WTC11 (cell line): ENCODE measurements around the gene SH3TC2. TPM values are rescaled to one million over a fixed set of nuclear protein-coding genes. Genes with fewer than 3 reads are reported as not detected.

Experiments used
- ATAC-seq: fragments of 200-7000 bp; cut with Tn5 transposase; 2 replicates; pipeline ENCODE4 v1.10.0; 2021; ENCODE audit warnings: mild to moderate bottlenecking, moderate library complexity
- CTCF ChIA-PET: fragments of 300-600 bp; sonication (Branson Sonifier 250); formaldehyde crosslinking; loops from one replicate; lab custom pipeline; 2021; ENCODE audit warnings: antibody characterized with exemption; lab: Charles Lee
- POLR2A ChIA-PET: fragments of 350-600 bp; sonication (Branson Sonifier 250); formaldehyde crosslinking; loops from one replicate; lab custom pipeline; 2021; ENCODE audit warnings: antibody characterized with exemption; lab: Charles Lee
- DNase-seq: peaks from one replicate; pipeline ENCODE4 v3.0.0; 2021; ENCODE audit warnings: low spot score
- H3K27ac Mint-ChIP-seq: 2 replicates; pipeline ENCODE4 v1.8.0; 2021; ENCODE audit warnings: mixed read lengths
- H3K27me3 Mint-ChIP-seq: 2 replicates; pipeline ENCODE4 v1.8.0; 2021; ENCODE audit warnings: low read depth, mild to moderate bottlenecking, moderate library complexity, mixed read lengths
- H3K36me3 Mint-ChIP-seq: 2 replicates; pipeline ENCODE4 v1.8.0; 2021; ENCODE audit warnings: mixed read lengths
- H3K4me1 Mint-ChIP-seq: 2 replicates; pipeline ENCODE4 v1.8.0; 2022; ENCODE audit warnings: mixed read lengths
- H3K4me3 Mint-ChIP-seq: 2 replicates; pipeline ENCODE4 v1.8.0; 2021; ENCODE audit warnings: mild to moderate bottlenecking, moderate library complexity, mixed read lengths
- H3K9me3 Mint-ChIP-seq: 2 replicates; pipeline ENCODE4 v1.8.0; 2021; ENCODE audit warnings: mixed read lengths
- CBFB ChIP-seq: sonication (generic); formaldehyde crosslinking; IDR thresholded peaks from 2 replicates; pipeline ENCODE4 v1.8.1; 2022; ENCODE audit warnings: mild to moderate bottlenecking, low read depth, missing genetic modification reagents
- FOXP1 ChIP-seq: sonication (generic); formaldehyde crosslinking; IDR thresholded peaks from 2 replicates; pipeline ENCODE4 v1.8.0; 2022; ENCODE audit warnings: missing genetic modification reagents, mild to moderate bottlenecking, moderate library complexity, borderline replicate concordance
- GRHL2 ChIP-seq: fragments of 250-450 bp; sonication (Bioruptor Pico); IDR thresholded peaks from 2 replicates; pipeline ENCODE4 v1.8.0; 2022; ENCODE audit warnings: mild to moderate bottlenecking, moderate library complexity; ENCODE audit not compliant: insufficient replicate concordance, severe bottlenecking
- GTF2I ChIP-seq: fragments of 250-450 bp; sonication (Bioruptor Pico); conservative IDR thresholded peaks from 2 replicates; pipeline ENCODE4 v1.4.0; 2021; ENCODE audit warnings: mild to moderate bottlenecking
- NFE2L1 ChIP-seq: sonication (generic); formaldehyde crosslinking; IDR thresholded peaks from 2 replicates; pipeline ENCODE4 v1.8.1; 2023; ENCODE audit warnings: missing genetic modification reagents
- SMAD3 ChIP-seq: sonication (generic); formaldehyde crosslinking; IDR thresholded peaks from 2 replicates; pipeline ENCODE4 v1.8.0; 2022; ENCODE audit warnings: missing genetic modification reagents, mild to moderate bottlenecking, borderline replicate concordance
- ZBTB21 ChIP-seq: sonication (generic); formaldehyde crosslinking; IDR thresholded peaks from 2 replicates; pipeline ENCODE4 v1.8.1; 2023; ENCODE audit warnings: mild to moderate bottlenecking, missing genetic modification reagents, borderline replicate concordance
- ZNF121 ChIP-seq: sonication (generic); formaldehyde crosslinking; IDR thresholded peaks from 2 replicates; pipeline ENCODE4 v1.8.0; 2023; ENCODE audit warnings: missing genetic modification reagents
- ZNF416 ChIP-seq: fragments of 250-450 bp; sonication (Bioruptor Pico); IDR thresholded peaks from 2 replicates; pipeline ENCODE4 v1.9.0; 2021; ENCODE audit warnings: mild to moderate bottlenecking, inconsistent platforms
- ZNF423 ChIP-seq: fragments of 250-450 bp; sonication (Bioruptor Pico); IDR thresholded peaks from 2 replicates; pipeline ENCODE4 v2.1.2; 2022; ENCODE audit warnings: mild to moderate bottlenecking, moderate library complexity
- ZNF671 ChIP-seq: fragments of 250-450 bp; sonication (Bioruptor Pico); IDR thresholded peaks from 2 replicates; pipeline ENCODE4 v1.8.0; 2021; ENCODE audit warnings: mild to moderate bottlenecking
- total RNA-seq: library from RNA; stranded (reverse); gene quantifications from 3 replicates; pipeline ENCODE4 v1.2.3, GENCODE V29; 2021
- TF ChIP-seq, protein P1 (sequence below): fragments of 250-450 bp; sonication (Bioruptor Pico); IDR thresholded peaks from 2 replicates; pipeline ENCODE4 v1.9.0; 2021; ENCODE audit warnings: mild to moderate bottlenecking
- TF ChIP-seq, protein P2 (sequence below): sonication (generic); formaldehyde crosslinking; IDR thresholded peaks from 2 replicates; pipeline ENCODE4 v1.8.1; 2023; ENCODE audit warnings: mild to moderate bottlenecking, missing genetic modification reagents, moderate library complexity
- TF ChIP-seq, protein P3 (sequence below): sonication (generic); formaldehyde crosslinking; conservative IDR thresholded peaks from 2 replicates; pipeline ENCODE4 v1.8.1; 2022; ENCODE audit warnings: mild to moderate bottlenecking, missing genetic modification reagents
- TF ChIP-seq, protein P4 (sequence below): sonication (generic); formaldehyde crosslinking; IDR thresholded peaks from 2 replicates; pipeline ENCODE4 v1.8.1; 2022; ENCODE audit warnings: mild to moderate bottlenecking, moderate library complexity, missing genetic modification reagents
- TF ChIP-seq, protein P5 (sequence below): sonication (generic); formaldehyde crosslinking; IDR thresholded peaks from 2 replicates; pipeline ENCODE4 v1.8.0; 2022; ENCODE audit warnings: mild to moderate bottlenecking, missing genetic modification reagents
- TF ChIP-seq, protein P6 (sequence below): fragments of 250-450 bp; sonication (Bioruptor Pico); conservative IDR thresholded peaks from 2 replicates; pipeline ENCODE4 v1.9.0; 2021; ENCODE audit warnings: mild to moderate bottlenecking
- TF ChIP-seq, protein P7 (sequence below): sonication (generic); formaldehyde crosslinking; IDR thresholded peaks from 2 replicates; pipeline ENCODE4 v1.8.1; 2022; ENCODE audit warnings: mild to moderate bottlenecking, missing genetic modification reagents, moderate library complexity, borderline replicate concordance
- TF ChIP-seq, protein P8 (sequence below): sonication (generic); formaldehyde crosslinking; IDR thresholded peaks from 2 replicates; pipeline ENCODE4 v1.8.0; 2023; ENCODE audit warnings: mild to moderate bottlenecking, missing genetic modification reagents

The SH3TC2 gene
- total RNA-seq, 1 experiment from 2014 or later: 0.61 TPM

DNA sequence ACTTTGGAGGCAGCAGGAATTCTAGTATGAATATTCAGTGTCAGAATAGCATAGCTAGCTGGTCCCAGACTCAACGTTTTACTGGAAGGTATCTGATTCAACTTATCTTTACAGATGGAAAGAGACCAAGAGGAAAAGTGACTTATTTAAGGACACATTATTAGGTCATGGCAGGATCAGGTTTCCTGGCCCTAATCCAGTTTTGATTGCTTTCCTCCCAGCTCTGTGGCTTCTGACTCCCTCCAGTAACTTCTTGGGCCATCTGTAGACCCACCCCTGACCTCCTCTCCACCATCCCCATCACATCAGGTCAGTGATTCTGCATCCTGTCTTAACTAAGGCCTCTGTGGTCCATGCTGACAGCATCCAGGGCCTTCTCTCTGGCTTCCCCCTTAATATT is 38.4 kb downstream of the SH3TC2 start (continued):
- no peak for TF ChIP-seq FOXP1
- TF ChIP-seq ZBTB21 (CRISPR knock-in tag): no peak
- no peak for TF ChIP-seq ZNF671 (CRISPR knock-in tag)
- no peak for TF ChIP-seq ZNF423 (CRISPR knock-in tag)
- no peak for TF ChIP-seq ZNF121
- TF ChIP-seq, protein P1, sequence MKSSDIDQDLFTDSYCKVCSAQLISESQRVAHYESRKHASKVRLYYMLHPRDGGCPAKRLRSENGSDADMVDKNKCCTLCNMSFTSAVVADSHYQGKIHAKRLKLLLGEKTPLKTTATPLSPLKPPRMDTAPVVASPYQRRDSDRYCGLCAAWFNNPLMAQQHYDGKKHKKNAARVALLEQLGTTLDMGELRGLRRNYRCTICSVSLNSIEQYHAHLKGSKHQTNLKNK (CRISPR knock-in tag): no peak
- TF ChIP-seq NFE2L1: no peak

DNA sequence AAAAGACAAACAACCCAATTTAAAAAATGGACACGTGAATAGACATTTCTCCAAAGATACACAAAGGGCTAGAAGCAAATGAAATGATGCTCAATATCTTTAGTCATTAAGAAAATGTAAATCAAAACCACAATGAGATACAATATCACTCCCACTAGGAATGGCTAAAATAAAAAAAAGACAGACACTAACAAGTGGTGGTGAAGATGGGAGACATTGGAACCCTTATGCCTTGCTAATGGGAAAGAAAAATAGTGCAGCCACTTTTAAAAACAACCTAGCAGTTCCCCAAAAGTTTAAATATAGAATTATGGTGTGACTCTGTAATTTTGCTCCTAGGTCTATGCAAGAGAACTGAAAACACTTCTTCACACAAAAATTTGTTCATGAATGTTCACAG is 40.7 kb downstream of the SH3TC2 start:
- DNase-seq: no peak
- ChIA-PET CTCF (interaction anchor here (1.0 kb wide), 1 partner anchor 243 kb away, joined by 3 read pairs; no protein-coding TSS in a partner anchor), POLR2A (no interaction called here)
- no peak for TF ChIP-seq GTF2I (CRISPR knock-in tag)
- TF ChIP-seq ZBTB21 (CRISPR knock-in tag): no peak
- TF ChIP-seq ZNF423 (CRISPR knock-in tag): no peak
- TF ChIP-seq ZNF121: no peak
- TF ChIP-seq, protein P2, sequence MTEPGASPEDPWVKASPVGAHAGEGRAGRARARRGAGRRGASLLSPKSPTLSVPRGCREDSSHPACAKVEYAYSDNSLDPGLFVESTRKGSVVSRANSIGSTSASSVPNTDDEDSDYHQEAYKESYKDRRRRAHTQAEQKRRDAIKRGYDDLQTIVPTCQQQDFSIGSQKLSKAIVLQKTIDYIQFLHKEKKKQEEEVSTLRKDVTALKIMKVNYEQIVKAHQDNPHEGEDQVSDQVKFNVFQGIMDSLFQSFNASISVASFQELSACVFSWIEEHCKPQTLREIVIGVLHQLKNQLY (CRISPR knock-in tag): no peak
- TF ChIP-seq, protein P3, sequence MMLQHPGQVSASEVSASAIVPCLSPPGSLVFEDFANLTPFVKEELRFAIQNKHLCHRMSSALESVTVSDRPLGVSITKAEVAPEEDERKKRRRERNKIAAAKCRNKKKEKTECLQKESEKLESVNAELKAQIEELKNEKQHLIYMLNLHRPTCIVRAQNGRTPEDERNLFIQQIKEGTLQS (CRISPR knock-in tag): no peak
- TF ChIP-seq GRHL2 (CRISPR knock-in tag): no peak
- TF ChIP-seq, protein P4, sequence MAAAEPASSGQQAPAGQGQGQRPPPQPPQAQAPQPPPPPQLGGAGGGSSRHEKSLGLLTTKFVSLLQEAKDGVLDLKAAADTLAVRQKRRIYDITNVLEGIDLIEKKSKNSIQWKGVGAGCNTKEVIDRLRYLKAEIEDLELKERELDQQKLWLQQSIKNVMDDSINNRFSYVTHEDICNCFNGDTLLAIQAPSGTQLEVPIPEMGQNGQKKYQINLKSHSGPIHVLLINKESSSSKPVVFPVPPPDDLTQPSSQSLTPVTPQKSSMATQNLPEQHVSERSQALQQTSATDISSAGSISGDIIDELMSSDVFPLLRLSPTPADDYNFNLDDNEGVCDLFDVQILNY (CRISPR knock-in tag): no peak
- no peak for TF ChIP-seq CBFB (CRISPR knock-in tag)
- TF ChIP-seq SMAD3 (CRISPR knock-in tag): no peak
- TF ChIP-seq, protein P5, sequence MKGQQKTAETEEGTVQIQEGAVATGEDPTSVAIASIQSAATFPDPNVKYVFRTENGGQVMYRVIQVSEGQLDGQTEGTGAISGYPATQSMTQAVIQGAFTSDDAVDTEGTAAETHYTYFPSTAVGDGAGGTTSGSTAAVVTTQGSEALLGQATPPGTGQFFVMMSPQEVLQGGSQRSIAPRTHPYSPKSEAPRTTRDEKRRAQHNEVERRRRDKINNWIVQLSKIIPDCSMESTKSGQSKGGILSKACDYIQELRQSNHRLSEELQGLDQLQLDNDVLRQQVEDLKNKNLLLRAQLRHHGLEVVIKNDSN (CRISPR knock-in tag): no peak
- TF ChIP-seq, protein P6, sequence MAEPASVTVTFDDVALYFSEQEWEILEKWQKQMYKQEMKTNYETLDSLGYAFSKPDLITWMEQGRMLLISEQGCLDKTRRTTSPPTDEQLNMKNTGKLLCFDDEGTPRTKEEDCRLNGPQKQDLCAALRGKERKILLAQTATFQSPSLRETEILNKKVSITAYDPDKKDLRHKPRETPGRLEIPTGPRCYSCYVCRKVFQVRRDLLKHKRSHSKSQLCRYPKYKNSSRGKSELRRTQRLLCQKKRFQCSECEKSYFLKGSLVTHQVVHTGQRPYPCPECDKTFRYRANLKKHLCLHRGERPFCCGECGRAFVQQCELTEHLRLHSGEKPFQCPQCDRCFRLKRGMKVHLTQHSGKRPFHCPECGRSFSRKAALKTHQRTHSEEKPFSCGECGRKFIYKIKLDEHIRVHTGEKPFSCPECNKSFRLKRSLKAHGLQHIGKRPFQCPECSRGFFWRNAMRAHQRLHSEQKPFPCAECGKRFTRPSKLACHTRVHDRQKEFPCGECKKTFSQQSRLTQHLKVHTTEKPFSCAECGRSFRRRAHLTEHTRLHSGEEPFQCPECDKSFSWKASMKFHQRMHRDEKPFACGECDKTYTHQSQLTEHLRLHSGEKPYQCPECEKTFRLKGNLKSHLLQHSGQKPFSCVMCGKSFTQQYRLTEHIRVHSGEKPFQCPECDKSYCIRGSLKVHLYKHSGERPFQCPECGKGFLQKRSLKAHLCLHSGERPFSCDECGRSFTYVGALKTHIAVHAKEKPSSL (CRISPR knock-in tag): no peak
- TF ChIP-seq ZNF416 (CRISPR knock-in tag): no peak
- TF ChIP-seq, protein P7, sequence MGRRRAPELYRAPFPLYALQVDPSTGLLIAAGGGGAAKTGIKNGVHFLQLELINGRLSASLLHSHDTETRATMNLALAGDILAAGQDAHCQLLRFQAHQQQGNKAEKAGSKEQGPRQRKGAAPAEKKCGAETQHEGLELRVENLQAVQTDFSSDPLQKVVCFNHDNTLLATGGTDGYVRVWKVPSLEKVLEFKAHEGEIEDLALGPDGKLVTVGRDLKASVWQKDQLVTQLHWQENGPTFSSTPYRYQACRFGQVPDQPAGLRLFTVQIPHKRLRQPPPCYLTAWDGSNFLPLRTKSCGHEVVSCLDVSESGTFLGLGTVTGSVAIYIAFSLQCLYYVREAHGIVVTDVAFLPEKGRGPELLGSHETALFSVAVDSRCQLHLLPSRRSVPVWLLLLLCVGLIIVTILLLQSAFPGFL: no peak
- TF ChIP-seq, protein P8, sequence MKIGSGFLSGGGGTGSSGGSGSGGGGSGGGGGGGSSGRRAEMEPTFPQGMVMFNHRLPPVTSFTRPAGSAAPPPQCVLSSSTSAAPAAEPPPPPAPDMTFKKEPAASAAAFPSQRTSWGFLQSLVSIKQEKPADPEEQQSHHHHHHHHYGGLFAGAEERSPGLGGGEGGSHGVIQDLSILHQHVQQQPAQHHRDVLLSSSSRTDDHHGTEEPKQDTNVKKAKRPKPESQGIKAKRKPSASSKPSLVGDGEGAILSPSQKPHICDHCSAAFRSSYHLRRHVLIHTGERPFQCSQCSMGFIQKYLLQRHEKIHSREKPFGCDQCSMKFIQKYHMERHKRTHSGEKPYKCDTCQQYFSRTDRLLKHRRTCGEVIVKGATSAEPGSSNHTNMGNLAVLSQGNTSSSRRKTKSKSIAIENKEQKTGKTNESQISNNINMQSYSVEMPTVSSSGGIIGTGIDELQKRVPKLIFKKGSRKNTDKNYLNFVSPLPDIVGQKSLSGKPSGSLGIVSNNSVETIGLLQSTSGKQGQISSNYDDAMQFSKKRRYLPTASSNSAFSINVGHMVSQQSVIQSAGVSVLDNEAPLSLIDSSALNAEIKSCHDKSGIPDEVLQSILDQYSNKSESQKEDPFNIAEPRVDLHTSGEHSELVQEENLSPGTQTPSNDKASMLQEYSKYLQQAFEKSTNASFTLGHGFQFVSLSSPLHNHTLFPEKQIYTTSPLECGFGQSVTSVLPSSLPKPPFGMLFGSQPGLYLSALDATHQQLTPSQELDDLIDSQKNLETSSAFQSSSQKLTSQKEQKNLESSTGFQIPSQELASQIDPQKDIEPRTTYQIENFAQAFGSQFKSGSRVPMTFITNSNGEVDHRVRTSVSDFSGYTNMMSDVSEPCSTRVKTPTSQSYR: no peak
- Mint-ChIP-seq H3K36me3 (no peaks in the 10 kb centered on the region), H3K4me3 (no peak overlapping the region), H3K27me3 (no peaks in the 10 kb centered on the region), H3K27ac (no peak overlapping the region), H3K9me3 (peaks cover 9% of the 10 kb centered on the region; the same call in 1 of the 2 replicates), H3K4me1 (peaks cover 16% of the 10 kb centered on the region)
- no peak for ATAC-seq
